Right lobe of liver (tissue), 6 donors: ENCODE measurements around the gene XBP1. TPM values are rescaled to one million over a fixed set of nuclear protein-coding genes. Genes with fewer than 3 reads are reported as not detected.
A peak's percentile ranks its signal among the peaks of the same experiment; 100 is the strongest.
"Not testable (repeated sequence)": the region's sequence is repeated elsewhere in the genome, so short reads cannot be mapped to it uniquely, and the experiment has no call there.

ENCODE experiments used
- ATAC-seq, 4 donors: fragments of 200-7000 bp; cut with Tn5 transposase; one replicate each; pipeline ENCODE4 v1.9.1; 2020; ENCODE audit warnings: mild to moderate bottlenecking in 4 of 4, moderate library complexity in 4 of 4
- DNase-seq, 3 donors: peaks; one replicate each; pipeline ENCODE4 v3.0.0-alpha.2; 2020
- H3K27ac ChIP-seq, 3 donors: fragments of 200-600 bp; one replicate each; pipeline ENCODE4 v1.8.0; 2022
- H3K27me3 ChIP-seq, 2 donors: fragments of 200-600 bp; one replicate each; pipeline ENCODE4 v1.8.0; 2022
- H3K36me3 ChIP-seq, 4 donors: fragments of 200-600 bp; sonication (generic) in 1 of 4; one replicate each; pipeline versions ENCODE4 v1.5.1 to v1.8.0; 2017 to 2022; ENCODE audit warnings: control low read depth in 1 of 4
- H3K4me1 ChIP-seq, 4 donors: fragments of 200-600 bp; sonication (generic) in 1 of 4; one replicate each; pipeline versions ENCODE4 v1.5.1 to v1.8.0; 2017 to 2022; ENCODE audit warnings: control low read depth in 1 of 4
- H3K4me3 ChIP-seq, 3 donors: fragments of 200-600 bp; one replicate each; pipeline ENCODE4 v1.8.0; 2022
- H3K9me3 ChIP-seq, 4 donors: fragments of 200-600 bp; sonication (generic) in 1 of 4; one replicate each; pipeline versions ENCODE4 v1.5.1 to v1.8.0; 2017 to 2022; ENCODE audit warnings: control low read depth in 1 of 4
- POLR2A ChIP-seq: fragments of 450-650 bp; IDR thresholded peaks from one replicate; pipeline ENCODE4 v1.6.1; 2017; ENCODE audit warnings: antibody characterized with exemption, mild to moderate bottlenecking
- WGBS: methylation state at CpG from one replicate; pipeline ENCODE4 v1.1.6; 2018; ENCODE audit warnings: low coverage, low lambda C conversion rate; ENCODE audit not compliant: insufficient coverage; ENCODE audit errors: missing lambda C conversion rate; 5-methylcytosine and 5-hydroxymethylcytosine counted together
- intact Hi-C, 2 donors: fragments of 100-400 bp; cut with DNase I; formaldehyde crosslinking; loops; one replicate each; pipeline versions ENCODE4 v1.11.2 to v1.14.1; 2022
- small RNA-seq, 2 experiments: library from RNA; depleted of rRNA; stranded (forward); fragments of <200 nt; gene quantifications; one replicate each; pipeline ENCODE3, GENCODE V24; 2016
- total RNA-seq, 6 experiments: library from RNA; depleted of rRNA in 2 of 6; stranded (reverse); fragments of >200 nt in 2 of 6; fragmentation: NEBNext Ultra II Directional in 3 of 6; extraction: Animal tissue kit (Norgen Biotek cat#: 25700) in 3 of 6; gene quantifications; one replicate each; pipeline versions ENCODE4 v1.1.0 to v1.2.4, GENCODE V29; 2016 to 2023
- TF ChIP-seq, protein P1 (sequence below), 4 donors: fragments of 200-600 bp in 3 of 4; fragments of 450-650 bp in 1 of 4; IDR thresholded peaks; one replicate each; pipeline versions ENCODE4 v1.5.1 to v1.8.0; 2016 to 2022; ENCODE audit warnings: antibody characterized with exemption in 4 of 4, mild to moderate bottlenecking in 2 of 4
- donor health status: DM: no; HTN: yes; CAD: no.
- donor health status: DM: no; HTN: no; CAD: no.
- donor health status: DM: no; HTN: no; CAD: no.
- donor health status: DM: no; HTN: yes; CAD: no.
- donor health status: DM: no; HTN: yes; CAD: no.

XBP1 gene
- total RNA-seq, 6 experiments from 2014 or later, result 298 to 624 (median 414) TPM

DNA sequence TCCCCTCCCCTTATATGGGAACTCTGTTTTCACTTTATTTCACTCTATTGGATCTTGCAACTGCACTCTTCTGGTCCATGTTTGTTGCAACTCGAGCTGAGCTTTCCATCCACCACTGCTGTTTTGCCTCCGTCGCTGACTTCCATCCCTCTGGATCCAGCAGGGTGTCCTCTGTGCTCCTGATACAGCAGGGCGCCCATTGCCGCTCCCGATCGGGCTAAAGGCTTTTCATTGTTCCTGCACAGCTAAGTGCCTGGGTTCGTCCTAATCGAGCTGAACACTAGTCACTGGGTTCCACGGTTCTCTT, 39.0 kb downstream of the XBP1 start:
- no peak for ATAC-seq
- intact Hi-C loops, result no loop called here
- 90% methylated on average over 9 of the region's 10 CpGs for WGBS

DNA sequence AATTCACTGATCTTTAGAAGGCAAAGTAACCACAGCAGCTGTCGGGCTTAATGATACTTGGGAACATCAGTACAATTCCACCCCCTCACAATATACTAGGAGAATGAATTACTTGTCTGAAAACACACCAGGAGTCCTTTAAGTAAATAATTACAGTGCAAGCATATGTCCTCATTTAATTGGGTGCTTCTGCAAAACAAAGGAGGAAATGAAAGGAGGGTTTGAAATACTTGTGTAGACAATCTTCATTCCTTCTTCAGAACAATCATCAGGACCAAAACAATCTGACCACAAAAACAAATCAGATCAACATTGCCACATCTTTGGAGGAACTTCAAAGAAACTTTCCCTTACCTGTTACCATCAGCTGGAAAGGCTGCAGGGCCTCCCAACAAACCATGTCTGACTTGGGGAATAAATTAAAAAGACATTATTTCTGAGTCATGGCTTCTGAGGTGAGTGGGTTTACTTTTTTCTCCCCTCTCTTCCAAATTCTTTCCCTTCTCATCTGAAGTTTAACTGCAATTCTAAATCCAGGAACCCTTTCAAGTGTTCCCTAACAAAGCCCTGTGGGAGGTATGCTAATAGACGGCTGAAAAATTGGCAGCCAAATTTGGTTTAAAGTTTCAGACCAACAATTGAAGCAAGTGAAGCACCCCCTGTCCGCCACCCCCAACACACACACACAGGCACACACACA, 40.4 kb downstream of the XBP1 start:
- Histone ChIP-seq H3K9me3 (no peaks in the 10 kb centered on the region), H3K4me3 (no peak overlapping the region), H3K4me1 (no peaks in the 10 kb centered on the region), H3K36me3 (no peaks in the 10 kb centered on the region), H3K27ac (no peak overlapping the region), H3K27me3 (no peaks in the 10 kb centered on the region)
- ATAC-seq (peak in 2 of 4 donors; percentile 26 to 40), DNase-seq (no peak)
- 60% methylated on average over 2 of the region's 3 CpGs for WGBS
- TF ChIP-seq, protein P1, sequence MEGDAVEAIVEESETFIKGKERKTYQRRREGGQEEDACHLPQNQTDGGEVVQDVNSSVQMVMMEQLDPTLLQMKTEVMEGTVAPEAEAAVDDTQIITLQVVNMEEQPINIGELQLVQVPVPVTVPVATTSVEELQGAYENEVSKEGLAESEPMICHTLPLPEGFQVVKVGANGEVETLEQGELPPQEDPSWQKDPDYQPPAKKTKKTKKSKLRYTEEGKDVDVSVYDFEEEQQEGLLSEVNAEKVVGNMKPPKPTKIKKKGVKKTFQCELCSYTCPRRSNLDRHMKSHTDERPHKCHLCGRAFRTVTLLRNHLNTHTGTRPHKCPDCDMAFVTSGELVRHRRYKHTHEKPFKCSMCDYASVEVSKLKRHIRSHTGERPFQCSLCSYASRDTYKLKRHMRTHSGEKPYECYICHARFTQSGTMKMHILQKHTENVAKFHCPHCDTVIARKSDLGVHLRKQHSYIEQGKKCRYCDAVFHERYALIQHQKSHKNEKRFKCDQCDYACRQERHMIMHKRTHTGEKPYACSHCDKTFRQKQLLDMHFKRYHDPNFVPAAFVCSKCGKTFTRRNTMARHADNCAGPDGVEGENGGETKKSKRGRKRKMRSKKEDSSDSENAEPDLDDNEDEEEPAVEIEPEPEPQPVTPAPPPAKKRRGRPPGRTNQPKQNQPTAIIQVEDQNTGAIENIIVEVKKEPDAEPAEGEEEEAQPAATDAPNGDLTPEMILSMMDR (IDR thresholded peaks at IDR 0.05), result no peak
- no peak for TF ChIP-seq POLR2A
- intact Hi-C loops, result no loop called here

More for the DNA sequence above, 39.0 kb downstream of the XBP1 start:
- no peak overlapping the region for H3K27ac ChIP-seq
- H3K27me3 ChIP-seq, result no peaks in the 10 kb centered on the region
- H3K4me1 ChIP-seq, result no peaks in the 10 kb centered on the region
- no peaks in the 10 kb centered on the region for H3K9me3 ChIP-seq
- no peaks in the 10 kb centered on the region for H3K36me3 ChIP-seq
- H3K4me3 ChIP-seq, result no peak overlapping the region
- TF ChIP-seq, protein P1 (IDR thresholded peaks at IDR 0.05), result no peak
- no peak for TF ChIP-seq POLR2A
- no peak for DNase-seq

DNA sequence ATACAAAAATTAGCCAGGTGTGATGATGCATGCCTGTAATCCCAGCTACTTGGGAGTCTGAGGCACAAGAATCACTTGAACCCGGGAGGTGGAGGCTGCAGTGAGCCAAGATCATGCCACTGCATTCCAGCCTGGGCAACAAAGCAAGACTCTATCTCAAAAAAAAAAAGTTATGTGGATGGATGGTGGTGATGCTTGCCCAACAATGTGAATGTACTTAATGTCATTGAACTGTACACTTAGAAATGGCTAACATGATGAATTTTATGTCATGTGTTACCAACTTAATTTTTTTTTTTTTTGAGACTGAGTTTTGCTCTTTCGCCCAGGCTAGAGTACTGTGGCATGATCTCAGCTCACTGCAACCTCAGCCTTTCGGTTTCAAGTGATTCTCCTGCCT, 45.9 kb downstream of the XBP1 start:
- H3K4me3 ChIP-seq, ATAC-seq, intact Hi-C loops, H3K9me3 ChIP-seq, H3K27me3 ChIP-seq, H3K27ac ChIP-seq, H3K4me1 ChIP-seq, DNase-seq, H3K36me3 ChIP-seq: not testable (repeated sequence)
- WGBS, result 81% methylated on average over 3 of the region's 3 CpGs

DNA sequence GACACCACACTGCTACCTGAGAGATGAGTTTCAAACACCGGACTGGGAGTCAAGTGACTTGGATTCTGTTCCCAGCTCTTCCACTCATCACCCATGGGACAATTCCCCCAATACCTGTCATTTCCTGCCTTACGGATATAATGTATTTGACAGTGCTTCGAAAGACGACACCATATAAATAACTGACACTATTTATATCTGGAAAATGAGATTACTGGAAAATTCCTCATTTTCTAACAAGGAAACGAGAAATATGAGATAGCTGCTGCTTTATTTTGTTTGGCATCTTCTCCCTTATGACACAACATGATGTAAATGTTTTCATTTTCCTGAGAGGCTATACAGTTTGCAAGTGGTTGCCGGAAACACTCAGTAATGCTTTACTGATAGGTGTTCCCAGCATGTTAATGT, 49.9 kb downstream of the XBP1 start:
- Histone ChIP-seq H3K4me1 (peaks cover 0 to 14% (median 6%) of the 10 kb centered on the region in 4 donors), H3K36me3 (peaks cover 0 to 8% (median 0%) of the 10 kb centered on the region in 4 donors), H3K27me3 (no peaks in the 10 kb centered on the region), H3K9me3 (no peaks in the 10 kb centered on the region), H3K4me3 (no peak overlapping the region), H3K27ac (no peak overlapping the region)
- intact Hi-C loops, result no loop called here
- DNase-seq, result no peak
- ATAC-seq, result no peak
- TF ChIP-seq, protein P1 (IDR thresholded peaks at IDR 0.05), result no peak
- no peak for TF ChIP-seq POLR2A
- 66% methylated on average over 6 of the region's 6 CpGs for WGBS

Small RNA genes within 50 kb of the gene (small RNA-seq; reads per million reads assigned to genes)
- 0 reads per million in 2 experiments for gene Z93930.1

Other genes with a start within 250 kb of the XBP1 start
- gene TTC28, start 120.7 kb downstream of the XBP1 start, total RNA-seq, result 10 to 100 TPM in 5 of 6 experiments, 1 to 10 TPM in 1; 9.4 to 38.3 (median 15.0) TPM
- gene CHEK2, start 58.7 kb downstream of the XBP1 start, total RNA-seq, result 1 to 10 TPM; 2.0 to 6.3 (median 4.2) TPM
- 10 to 100 TPM; 11.6 to 29.0 (median 13.4) TPM for gene HSCB, start 58.5 kb downstream of the XBP1 start, total RNA-seq
- 10 to 100 TPM; 15.3 to 24.4 (median 18.0) TPM for gene CCDC117, start 27.9 kb downstream of the XBP1 start, total RNA-seq
- 1 to 10 TPM; 5.8 to 9.2 (median 6.9) TPM for gene ZNRF3, start 83.0 kb upstream of the XBP1 start, total RNA-seq